NB4 (cell line): Measurements from ENCODE around the gene CC2D1A.

Experiments used
- CTCF ChIP-seq: IDR thresholded peaks from one replicate; pipeline ENCODE4 v1.5.1; 2012; ENCODE audit warnings: low read depth, low read length
- MYC ChIP-seq: IDR thresholded peaks from 2 replicates; pipeline ENCODE4 v1.6.1; 2011; ENCODE audit warnings: low read depth, low read length
- TF ChIP-seq, protein P1 (sequence below): IDR thresholded peaks from 2 replicates; pipeline ENCODE4 v1.6.1; 2011; ENCODE audit warnings: low read depth, low read length

DNA sequence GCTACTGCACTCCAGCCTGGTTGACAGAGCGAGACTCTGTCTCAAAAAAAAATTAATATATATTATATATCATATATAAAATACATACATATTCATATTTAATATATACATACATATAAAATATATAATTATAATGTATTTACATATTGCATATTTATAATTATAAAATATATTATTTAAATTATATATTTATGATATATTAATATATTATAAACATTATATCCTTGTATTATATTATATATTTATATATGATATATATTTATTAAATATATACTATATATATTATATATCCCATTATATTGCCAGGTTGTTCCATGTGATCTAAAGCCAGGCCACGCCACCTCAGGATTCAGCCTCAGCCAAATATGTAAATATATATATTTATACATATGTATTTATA is 9.8 kb upstream of the CC2D1A start:
- TF ChIP-seq CTCF (no peak), MYC (no peak)
- TF ChIP-seq, protein P1, sequence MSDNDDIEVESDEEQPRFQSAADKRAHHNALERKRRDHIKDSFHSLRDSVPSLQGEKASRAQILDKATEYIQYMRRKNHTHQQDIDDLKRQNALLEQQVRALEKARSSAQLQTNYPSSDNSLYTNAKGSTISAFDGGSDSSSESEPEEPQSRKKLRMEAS = no peak
